ENCODE data around the gene LTN1.
A peak's percentile ranks its signal among the peaks of the same experiment; 100 is the strongest.
"Not testable (repeated sequence)": the region's sequence is repeated elsewhere in the genome, so short reads cannot be mapped to it uniquely, and the experiment has no call there.

Gene LTN1, protein sequence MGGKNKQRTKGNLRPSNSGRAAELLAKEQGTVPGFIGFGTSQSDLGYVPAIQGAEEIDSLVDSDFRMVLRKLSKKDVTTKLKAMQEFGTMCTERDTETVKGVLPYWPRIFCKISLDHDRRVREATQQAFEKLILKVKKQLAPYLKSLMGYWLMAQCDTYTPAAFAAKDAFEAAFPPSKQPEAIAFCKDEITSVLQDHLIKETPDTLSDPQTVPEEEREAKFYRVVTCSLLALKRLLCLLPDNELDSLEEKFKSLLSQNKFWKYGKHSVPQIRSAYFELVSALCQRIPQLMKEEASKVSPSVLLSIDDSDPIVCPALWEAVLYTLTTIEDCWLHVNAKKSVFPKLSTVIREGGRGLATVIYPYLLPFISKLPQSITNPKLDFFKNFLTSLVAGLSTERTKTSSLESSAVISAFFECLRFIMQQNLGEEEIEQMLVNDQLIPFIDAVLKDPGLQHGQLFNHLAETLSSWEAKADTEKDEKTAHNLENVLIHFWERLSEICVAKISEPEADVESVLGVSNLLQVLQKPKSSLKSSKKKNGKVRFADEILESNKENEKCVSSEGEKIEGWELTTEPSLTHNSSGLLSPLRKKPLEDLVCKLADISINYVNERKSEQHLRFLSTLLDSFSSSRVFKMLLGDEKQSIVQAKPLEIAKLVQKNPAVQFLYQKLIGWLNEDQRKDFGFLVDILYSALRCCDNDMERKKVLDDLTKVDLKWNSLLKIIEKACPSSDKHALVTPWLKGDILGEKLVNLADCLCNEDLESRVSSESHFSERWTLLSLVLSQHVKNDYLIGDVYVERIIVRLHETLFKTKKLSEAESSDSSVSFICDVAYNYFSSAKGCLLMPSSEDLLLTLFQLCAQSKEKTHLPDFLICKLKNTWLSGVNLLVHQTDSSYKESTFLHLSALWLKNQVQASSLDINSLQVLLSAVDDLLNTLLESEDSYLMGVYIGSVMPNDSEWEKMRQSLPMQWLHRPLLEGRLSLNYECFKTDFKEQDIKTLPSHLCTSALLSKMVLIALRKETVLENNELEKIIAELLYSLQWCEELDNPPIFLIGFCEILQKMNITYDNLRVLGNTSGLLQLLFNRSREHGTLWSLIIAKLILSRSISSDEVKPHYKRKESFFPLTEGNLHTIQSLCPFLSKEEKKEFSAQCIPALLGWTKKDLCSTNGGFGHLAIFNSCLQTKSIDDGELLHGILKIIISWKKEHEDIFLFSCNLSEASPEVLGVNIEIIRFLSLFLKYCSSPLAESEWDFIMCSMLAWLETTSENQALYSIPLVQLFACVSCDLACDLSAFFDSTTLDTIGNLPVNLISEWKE (N-terminal part only)

DNA sequence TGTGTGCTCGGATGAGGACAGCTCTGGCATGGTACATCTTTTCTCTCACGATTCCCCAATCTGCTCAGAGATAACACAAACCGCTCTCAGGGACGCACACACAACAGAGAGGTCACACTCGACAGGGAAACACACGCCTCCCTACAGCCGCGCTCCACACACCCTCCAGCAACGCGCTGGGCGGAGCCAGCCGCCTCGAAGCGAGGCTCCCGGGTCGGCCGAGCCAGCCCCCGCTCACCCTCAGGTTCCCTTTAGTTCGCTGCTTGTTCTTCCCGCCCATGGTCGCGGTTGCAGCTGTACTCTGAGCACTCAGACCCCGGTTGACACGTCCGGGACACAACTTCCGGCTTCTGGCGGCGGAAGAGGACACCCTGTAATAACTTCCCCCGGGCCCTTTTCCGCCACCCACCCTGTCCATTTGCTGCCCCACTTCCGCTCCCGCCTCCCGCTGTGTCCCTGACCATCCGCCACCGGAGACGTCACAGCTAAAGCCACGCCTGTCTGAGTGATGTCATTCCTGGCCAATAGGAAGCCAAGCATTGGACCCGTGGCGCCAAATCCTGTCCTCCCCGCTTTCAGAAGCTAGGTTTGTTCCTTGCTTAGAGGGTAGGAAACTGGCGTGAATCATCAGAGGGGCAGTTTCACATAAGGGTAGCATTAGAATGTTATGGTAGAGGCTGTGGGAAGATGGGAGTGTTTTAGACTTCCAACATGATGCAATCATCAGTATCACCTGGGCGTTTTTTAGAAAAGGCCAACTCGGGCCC is at the start of gene LTN1:
Gene LTN1, minus strand, starts transcription at position 352 of the 767 bp plus-strand sequence. Its CDS starts 72 bp downstream, at position 280.
- DNase-seq = peak; percentile 97

DNA sequence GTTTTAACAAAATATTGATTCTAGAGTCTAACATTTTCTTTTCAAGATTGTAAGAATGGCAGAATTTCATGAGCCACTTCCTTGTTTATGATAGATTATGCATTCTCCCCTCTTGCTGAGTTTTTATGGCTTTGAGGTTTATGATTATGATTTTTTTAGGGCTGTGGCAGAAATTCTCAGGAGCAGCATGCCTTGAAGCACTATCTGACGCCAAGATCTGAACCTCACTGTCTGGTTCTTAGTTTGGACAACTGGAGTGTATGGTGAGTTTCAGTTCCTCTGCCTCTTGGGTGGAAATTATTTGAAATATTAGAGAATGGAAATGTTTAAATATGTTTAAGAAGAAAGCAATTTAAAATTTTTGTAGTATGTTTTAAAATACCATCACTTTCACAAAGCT is 42.0 kb upstream of the LTN1 start:
- no peak for DNase-seq

DNA sequence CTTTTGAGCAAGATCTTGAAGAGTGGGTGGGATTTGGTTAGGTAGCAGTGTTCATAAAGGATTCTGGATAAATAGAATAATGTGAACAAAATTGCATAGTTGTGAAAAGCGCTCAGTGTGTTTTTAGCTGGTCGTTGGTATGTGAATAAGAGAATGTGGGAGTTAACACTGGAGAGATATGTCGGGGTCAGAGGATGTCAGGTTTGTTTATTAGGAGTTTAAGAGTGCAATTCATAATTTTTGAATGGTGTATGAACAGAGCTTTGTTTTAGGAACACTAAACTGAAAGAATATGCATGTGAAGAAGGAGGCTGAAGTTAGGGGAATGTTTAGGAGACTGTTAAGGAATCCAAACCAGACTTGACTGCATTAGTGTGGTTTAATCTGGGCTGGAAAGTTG is 41.2 kb upstream of the LTN1 start:
- no peak for DNase-seq

DNA sequence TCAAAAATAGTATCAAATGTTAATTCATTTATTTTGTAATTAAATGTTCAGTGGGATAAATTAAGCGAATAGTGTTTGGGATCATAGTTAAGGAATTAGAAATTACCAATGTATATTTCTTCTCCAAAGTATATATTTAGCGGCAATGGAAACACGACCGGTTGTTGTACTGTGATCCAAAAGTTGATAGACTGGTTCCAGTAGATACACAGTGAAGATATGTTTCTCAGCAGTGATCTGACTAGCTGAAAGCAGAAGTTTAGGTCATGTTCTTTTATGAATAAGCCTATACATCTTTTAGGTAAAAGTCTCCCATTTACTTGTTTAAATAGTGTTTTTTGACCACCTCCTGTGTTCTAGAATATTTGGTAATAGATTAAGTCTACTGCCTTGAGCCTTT is 40.6 kb upstream of the LTN1 start:
- DNase-seq = no peak

GRCh38 chr21:29030909-29031308 is 38.2 kb upstream of the LTN1 start:
- no peak for DNase-seq

DNA sequence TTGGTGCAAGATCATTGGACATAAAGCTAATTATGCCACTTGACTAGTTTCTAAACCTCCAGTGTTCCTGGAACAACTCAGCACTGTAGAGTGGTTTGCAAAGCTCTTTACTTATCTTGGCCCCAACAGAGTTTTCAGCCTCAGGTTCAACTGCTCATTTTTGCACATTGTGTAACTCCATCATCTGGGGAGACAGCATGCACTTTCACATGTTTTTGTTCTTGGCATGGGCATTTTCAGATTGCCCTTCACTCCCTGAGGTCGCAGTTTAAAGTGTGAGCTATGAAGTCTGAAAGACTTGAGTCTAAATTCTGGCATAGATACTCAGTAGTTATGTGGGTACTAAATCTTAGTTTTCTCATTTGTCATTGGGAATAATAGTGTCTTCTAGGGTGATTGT is 36.8 kb upstream of the LTN1 start:
- DNase-seq = no peak

DNA sequence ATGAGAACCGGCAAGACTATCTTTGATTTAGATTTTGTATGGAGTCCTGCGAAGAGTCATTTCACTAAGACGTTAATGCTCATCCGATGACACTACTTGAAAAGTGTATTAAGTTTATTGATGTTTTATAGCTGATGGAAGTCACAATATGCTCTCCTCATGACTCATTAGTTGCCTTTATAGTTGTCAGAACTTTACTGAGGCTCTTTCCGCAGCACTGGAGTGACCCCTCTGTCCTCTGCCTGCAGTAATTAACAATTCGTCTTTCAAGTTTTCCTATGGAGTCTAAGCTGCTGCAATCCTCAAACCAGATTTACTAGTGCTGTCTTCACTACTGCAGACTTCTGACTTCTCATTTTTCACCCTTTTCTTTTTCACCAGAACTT is 32.6 kb upstream of the LTN1 start:
- no peak for DNase-seq

DNA sequence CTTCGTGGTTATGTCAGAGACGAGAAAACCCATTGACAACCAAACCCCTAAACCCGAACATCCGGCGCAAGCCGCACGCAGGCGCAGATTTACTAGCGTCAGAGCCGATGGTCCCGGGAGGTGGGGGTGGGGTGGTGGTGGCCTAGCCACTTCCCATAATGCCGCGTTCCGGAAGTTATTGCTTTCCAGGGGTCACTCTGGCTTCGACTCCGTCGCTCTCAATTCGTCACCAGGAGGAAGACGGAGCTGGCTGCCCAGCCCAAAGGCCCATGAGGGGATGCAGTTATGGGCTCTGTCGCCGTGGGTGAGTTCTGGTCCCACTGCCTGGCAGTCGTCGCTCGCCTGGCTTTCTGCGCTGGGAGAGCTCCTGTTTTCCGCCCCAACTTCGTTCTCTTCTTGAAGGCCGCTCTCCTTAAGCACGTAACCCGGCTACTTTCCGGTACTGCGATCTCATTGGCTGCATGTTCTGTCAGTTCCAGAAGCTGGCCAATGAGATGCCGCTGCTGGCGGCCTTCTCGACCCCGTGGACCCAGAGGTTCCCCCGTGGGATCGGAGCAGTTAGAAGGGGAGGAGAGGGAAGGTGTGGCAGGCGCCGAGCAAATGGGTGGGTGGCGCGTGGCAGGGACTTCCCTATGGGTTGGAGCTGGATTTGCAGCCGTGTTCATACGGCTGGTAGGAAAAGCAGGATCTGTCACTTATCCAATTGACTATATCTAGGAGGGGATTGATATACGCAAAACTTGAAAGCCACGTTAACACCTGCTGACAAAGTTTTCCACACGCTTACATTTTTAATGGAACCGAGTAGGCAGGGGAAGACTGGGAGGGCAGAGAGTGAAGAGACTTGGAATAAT is 32.0 kb upstream of the LTN1 start, which contains the start of gene USP16:
Gene USP16, plus strand, starts transcription at position 195 of the 854 bp plus-strand sequence. CDS start 3,246 bp downstream, outside the sequence.
- peak; percentile 82 for DNase-seq

- no peak for DNase-seq
These were observed 29.5 kb upstream of the LTN1 start for GRCh38 chr21:29022166-29022565.

- no peak for DNase-seq
These were observed 25.9 kb upstream of the LTN1 start for GRCh38 chr21:29018540-29018939.

DNA sequence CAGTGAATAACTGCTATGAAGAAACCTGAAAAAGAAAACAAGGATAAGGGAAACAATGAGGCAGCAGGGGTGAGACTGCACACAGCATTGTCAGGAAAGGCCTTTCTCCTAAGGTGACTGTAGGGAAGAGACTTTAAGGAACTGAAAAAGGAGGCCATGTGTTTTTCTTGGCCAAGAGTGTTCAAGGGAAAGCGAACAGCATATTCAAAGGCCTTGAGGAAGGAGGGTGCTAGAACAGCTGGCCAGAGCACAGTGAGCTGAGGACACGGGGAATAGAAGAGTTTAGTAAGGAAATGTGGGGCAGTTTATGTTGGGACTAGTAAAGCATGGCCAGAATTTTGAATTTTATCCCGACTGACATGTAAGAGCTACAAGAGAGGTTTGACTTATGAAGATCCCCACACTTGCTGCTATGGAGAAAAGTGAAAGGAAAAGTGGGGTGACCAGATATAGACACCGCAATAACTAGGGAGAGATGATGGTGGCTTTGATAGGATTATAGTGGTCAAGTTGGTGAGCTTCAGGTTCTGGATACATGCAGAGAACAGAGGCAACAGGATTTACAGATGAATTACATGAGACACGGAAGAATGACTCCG is 25.1 kb upstream of the LTN1 start:
- no peak for DNase-seq

- not testable (repeated sequence) for DNase-seq
These were observed 18.6 kb upstream of the LTN1 start for GRCh38 chr21:29011236-29011635.

DNA sequence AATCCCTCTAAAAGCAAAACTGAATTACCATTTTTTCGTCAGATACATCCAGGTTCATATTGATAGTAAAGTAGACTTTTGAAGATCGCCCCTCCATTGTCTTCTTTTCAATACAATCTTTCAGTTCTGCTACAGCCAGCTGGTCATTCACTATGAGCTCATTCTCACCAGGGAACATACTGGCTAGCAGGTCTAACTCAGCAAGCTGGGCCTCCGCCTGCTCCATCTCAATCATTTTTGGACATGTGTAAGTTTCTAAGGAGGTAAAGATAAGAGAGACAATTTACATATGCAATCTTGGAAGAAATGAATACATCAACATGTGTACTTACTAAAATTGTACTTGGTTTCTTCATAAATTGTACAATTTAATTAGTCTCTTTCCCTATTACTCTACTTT is 15.7 kb upstream of the LTN1 start:
- no peak for DNase-seq

GRCh38 chr21:29007810-29008209 is 15.1 kb upstream of the LTN1 start:
- no peak for DNase-seq

GRCh38 chr21:29007135-29007534 is 14.5 kb upstream of the LTN1 start:
- DNase-seq = no peak

- no peak for DNase-seq
These were observed 13.0 kb upstream of the LTN1 start for GRCh38 chr21:29005696-29006095.

DNA sequence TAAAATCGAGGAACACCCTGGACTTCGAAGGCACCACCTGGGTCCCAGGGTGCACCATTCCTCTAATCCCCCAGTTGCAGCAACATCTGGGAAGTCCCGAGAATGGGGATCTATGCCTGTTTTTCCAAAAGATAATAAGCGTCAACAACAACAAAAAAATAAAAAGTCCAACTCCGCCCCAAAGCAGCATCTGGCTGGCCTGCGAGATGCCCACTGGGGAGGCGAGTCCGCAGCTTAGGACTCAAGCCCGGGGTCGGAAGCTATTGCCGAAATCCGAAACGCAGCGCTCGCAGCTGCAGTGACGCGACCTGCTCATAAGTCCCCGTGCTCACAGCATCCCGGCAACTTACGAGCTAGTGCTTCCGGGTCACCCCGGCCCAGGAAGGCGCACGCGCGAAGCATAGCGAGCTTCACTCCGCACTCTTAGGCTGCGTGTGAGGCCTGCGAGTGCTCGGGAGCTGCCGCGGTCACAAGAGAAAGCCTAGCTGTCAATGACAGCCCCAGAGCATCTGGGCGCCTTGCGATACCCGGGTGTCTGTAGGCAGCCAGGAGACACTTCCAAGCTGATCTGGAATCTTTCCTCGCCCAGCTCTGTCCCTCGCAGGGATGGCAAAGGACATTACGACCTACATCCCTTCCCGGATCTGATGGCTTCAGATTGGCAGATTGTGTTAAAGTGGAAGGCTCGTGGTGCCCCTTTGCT is 9.9 kb upstream of the LTN1 start:
- no peak for DNase-seq

DNA sequence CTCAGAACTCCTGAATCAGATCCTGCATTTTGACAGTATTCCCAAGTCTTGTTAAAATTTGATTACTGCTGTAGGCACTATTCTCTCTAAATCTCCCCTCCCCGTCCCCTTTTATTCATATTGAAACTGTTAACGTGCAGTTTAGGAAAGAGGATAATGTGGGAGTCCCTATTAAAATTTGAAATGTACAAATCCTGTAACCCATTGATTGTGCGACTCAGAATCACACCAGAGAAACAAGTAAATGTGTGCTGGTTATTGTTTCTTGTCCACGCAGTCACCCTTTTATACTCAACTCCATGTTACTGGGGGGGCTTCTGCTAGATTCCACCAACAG is 584 bp upstream of the LTN1 start:
- no peak for DNase-seq

- DNase-seq = no peak
These were observed 684 bp downstream of the LTN1 start for GRCh38 chr21:28991861-28992525.

DNA sequence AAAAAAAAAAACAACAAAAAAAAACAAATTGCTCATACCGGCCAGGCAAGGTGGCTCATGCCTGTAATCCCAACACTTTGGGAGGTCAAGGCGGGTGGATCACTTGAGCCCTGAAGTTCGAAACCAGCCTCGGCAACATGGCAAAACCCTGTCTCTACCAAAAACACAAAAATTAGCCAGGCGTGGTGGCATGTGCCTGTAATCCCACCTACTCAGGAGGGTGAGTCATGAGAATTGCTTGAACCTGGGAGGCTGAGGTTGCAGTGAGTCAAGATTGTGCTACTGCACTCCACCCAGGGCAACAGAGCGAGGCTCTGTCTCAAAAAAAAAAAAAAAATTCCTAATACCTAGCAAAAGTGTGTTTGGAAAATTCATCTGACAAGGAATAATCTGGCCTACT is 4.5 kb downstream of the LTN1 start:
- DNase-seq = not testable (repeated sequence)

Data from NCI-H1048 (cell line).